GM19438 (cell line): ENCODE results near the gene CPNE6.

Experiments used
- ATAC-seq: cut with Tn5 transposase; IDR thresholded peaks from one replicate; pipeline ENCODE4 v1.9.1; 2021; ENCODE audit warnings: low read depth; ENCODE audit not compliant: unreplicated experiment

Gene CPNE6

DNA sequence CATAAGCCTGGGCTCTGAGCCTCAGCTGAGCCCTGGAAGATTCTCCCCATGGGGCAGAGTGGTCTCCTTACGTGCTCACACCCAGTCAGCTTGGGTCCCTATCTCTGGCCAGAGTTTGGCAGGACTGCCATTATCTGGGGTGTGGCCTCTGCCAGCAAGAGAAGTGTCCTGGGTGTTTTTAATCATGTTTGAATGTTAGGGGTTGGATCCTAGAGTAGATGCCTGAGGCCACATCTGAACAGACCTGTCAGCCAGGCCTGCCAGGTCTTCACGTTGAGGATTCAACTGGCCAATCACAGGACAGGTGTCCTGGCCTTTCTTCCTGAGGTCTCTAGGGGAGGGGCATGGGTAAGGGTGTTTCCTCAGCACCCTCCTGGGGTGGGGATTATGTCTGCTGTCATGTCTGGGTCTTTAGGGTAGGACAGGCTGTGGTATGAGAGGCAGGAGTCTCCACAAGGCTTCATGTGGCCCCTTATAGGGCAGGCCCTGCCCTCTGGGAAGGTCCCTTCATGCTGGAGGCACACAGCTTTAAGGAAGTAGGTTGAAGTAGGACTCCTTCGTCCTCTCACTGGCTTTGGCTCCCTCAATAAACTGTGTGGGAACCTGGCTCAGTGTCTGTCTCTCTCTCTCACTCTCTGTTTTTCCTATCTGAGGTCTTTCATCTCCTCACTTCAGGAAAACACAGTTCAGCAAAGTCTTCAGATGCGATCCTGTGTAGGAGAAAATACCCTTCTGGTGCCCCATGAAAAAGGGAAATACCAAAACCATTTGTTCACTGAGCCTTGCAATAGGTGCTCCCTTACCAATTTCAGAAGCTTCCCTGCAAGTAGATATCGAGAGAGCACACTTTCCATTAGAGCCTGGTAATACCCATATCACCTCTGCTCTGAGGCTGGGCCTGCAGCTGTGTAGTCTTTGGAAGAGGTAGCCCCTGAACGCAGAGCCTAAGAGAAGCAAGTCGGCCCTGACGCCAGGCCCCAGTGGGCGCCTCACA is 52.4 kb downstream of the CPNE6 start:
- no peak for ATAC-seq

DNA sequence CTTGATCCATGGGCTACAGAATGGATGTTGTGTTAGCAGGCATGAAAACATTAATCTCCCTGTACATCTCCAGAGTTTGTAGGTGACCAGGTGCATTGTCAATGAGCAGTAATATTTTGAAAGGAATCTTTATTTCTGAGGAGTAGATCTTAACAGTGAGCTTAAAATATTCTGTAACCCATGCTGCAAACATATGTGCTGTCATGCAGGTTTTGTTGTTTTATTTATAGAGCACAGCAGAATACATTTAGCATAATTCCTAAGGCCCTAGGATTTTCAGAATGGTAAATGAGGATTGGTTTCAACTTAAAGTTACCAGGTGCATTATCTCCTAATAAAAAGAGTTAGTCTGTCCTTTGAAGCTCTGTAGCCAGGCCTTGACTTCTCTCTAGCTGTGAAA is 55.6 kb downstream of the CPNE6 start:
- no peak for ATAC-seq

DNA sequence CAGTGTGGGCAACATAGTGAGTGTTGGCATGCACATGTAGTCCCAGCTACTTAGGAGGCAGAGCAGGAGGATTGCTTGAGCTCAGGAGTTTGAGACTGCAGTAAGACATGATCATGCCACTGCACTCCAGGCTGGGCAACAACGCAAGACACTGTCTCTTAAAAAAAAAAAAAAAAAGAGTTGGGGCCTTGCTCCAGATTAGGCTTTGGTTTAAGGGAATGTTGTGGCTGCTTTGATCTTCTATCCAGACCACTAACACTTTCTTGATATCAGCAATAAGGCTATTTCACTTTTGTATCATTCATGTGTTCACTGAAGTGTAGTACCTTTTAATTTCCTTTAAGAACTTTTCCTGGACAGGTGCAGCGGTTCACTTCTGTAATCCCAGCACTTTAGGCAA is 56.3 kb downstream of the CPNE6 start:
- no peak for ATAC-seq
